Motor neuron (in vitro differentiated cells): ENCODE data around the gene KSR2. TPM values are rescaled to one million over a fixed set of nuclear protein-coding genes. Genes with fewer than 3 reads are reported as not detected.
"Not testable (repeated sequence)": the region's sequence is repeated elsewhere in the genome, so short reads cannot be mapped to it uniquely, and the experiment has no call there.

Experiments
- ATAC-seq, 8 experiments: fragments of 200-7000 bp; cut with Tn5 transposase; replicated peaks in 6 of 8; 2 replicates each; pipeline ENCODE4 v1.8.0; 2021; ENCODE audit warnings: mild to moderate bottlenecking in 8 of 8, moderate library complexity in 8 of 8
- H3K27ac ChIP-seq, 2 donors: fragments of 250-450 bp; sonication (Bioruptor Pico); 2 replicates each; pipeline ENCODE4 v1.9.0; 2021; ENCODE audit warnings: antibody characterized with exemption in 2 of 2, mild to moderate bottlenecking in 2 of 2, moderate library complexity in 1 of 2
- H3K4me1 ChIP-seq, 2 donors: fragments of 250-450 bp; sonication (Bioruptor Pico); replicated peaks in 1 of 2; 2 replicates each; pipeline ENCODE4 v1.6.1; 2021; ENCODE audit warnings: antibody characterized with exemption in 2 of 2, mild to moderate bottlenecking in 2 of 2, moderate library complexity in 1 of 2
- H3K4me3 ChIP-seq, 5 donors: fragments of 250-450 bp; sonication (Bioruptor Pico); 2 replicates each; pipeline ENCODE4 v1.9.0; 2021; ENCODE audit warnings: antibody characterized with exemption in 5 of 5, mild to moderate bottlenecking in 5 of 5, moderate library complexity in 4 of 5
- WGBS, 10 experiments: fragments of 450-650 bp; shearing (Covaris generic); methylation state at CpG; one replicate each; pipeline ENCODE4 v1.0.0; 2022; 5-methylcytosine and 5-hydroxymethylcytosine counted together
- in situ Hi-C, 9 experiments: fragments of 400-800 bp; cut with MboI; loops; one replicate each; pipeline ENCODE4 v1.15.0; 2021; ENCODE audit warnings: low sequenced_read_pairs in 9 of 9, low pct_unique_long_range_greater_than_20kb in 2 of 9; ENCODE audit not compliant: unreplicated experiment in 9 of 9
- total RNA-seq, 8 experiments: library from RNA; unstranded; fragments of 300-600 nt; gene quantifications; 2 replicates each; pipeline versions ENCODE4 v1.2.3 to v1.2.4, GENCODE V29; 2022

Gene KSR2
- total RNA-seq, 8 experiments from 2014 or later, result 0.09 to 2.3 (median 1.0) TPM

GRCh38 chr12:117876436-117876816 lies 92.4 kb downstream of the KSR2 start:
- in situ Hi-C loops, result loop anchor here in 2 of 9 experiments (10.0 kb wide), 2 partner anchors 148 to 158 kb away; no protein-coding TSS in a partner anchor
- 27 to 100% (median 55%) methylated on average over 1 to 3 of the region's 3 CpGs; no CpG with 5 or more reads in 2 of the 10 experiments for WGBS, 10 experiments
- H3K4me1 ChIP-seq, result no peaks in the 10 kb centered on the region
- ATAC-seq, result no peak
- H3K4me3 ChIP-seq, result peak overlapping the region; percentile 21 to 42 (median 29)
- peak overlapping the region; percentile 67 to 70 for H3K27ac ChIP-seq

DNA sequence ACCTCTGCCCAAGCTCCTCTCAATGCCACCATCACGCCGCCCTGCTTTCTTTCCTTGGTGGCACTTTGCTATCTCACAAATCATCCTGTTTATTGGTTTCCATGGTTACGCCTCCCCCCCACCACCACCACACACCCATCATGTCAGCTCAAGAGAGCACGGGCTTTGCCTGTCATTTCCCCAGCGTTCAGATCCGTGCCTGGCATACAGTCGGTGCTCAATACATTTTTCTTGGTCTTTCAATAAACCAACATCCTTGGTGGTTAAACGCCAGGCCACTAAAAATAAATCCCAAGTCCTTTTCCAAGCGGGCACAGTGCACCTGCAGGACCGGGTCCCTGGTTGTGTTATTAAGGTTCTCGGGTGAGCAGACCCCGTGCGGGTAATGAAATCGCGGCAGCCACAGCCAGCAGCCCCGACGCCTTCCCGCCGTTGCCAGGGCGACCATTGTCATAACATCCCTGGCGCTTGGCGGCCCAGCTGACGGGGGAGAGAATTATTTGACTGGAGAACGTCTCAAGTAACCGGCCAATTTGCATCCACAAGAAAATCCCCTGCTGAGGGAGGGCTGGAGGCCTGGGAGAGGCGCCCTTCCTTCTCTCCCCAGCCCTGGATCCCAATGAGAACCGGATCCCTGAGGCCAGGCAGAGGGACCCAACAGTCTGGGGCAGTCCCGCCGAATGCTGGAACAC lies 92.9 kb downstream of the KSR2 start:
- 0 to 75% (median 8%) methylated on average over 4 to 12 of the region's 29 CpGs; no CpG with 5 or more reads in 1 of the 10 experiments for WGBS, 10 experiments
- in situ Hi-C loops, result loop anchor here in 2 of 9 experiments (10.0 kb wide), 2 partner anchors 149 to 159 kb away; no protein-coding TSS in a partner anchor
- H3K4me1 ChIP-seq, result no peaks in the 10 kb centered on the region
- ATAC-seq, result peak; percentile 71 to 96 (median 93)
- H3K27ac ChIP-seq, result peak overlapping the region; percentile 67 to 70
- peak overlapping the region; percentile 21 to 42 (median 29) for H3K4me3 ChIP-seq

DNA sequence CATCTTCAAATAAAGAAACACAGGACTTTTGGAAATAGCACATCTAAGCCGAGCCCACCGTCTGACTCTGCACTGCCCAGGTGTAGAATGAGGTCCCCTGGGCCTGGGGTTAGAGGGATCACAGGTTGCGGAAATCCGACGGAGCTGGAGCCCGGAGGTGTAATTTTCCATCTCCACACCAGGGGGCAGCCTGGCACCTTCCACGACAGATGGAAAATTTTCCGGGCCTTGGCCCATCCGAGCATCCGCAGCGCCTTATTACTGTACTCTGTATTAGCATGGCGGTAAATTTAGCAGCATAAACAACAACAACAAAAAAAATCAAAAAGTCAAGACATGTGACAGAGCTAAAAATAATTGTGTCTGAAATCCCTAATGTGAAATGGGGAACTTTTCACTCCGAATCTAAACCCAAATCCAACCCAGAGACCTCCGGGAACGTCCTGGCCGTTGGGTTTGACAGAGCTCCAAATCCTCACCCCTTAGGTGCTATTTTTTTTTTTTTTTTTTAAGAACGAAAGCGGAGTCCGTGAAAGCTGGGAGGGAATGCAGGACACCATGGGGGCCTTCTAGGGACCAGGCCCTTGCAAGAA lies 93.9 kb downstream of the KSR2 start:
- ATAC-seq, result peak; percentile 13 to 68 (median 24)
- no peaks in the 10 kb centered on the region for H3K4me1 ChIP-seq
- no peak overlapping the region for H3K4me3 ChIP-seq
- in situ Hi-C loops, result loop anchor here in 6 of 9 experiments (10.0 to 25.0 kb wide), 5 partner anchors 150 to 663 kb away; partner anchors contain the start of gene TAOK3 (in 2 of the 6)
- H3K27ac ChIP-seq, result no peak overlapping the region
- 0 to 90% (median 28%) methylated on average over 2 to 10 of the region's 19 CpGs; no CpG with 5 or more reads in 1 of the 10 experiments for WGBS, 10 experiments

- H3K4me1 ChIP-seq, ATAC-seq, H3K27ac ChIP-seq, H3K4me3 ChIP-seq: not testable (repeated sequence)
- 20 to 100% (median 79%) methylated on average over 1 to 3 of the region's 3 CpGs; no CpG with 5 or more reads in 3 of the 10 experiments for WGBS, 10 experiments
- in situ Hi-C loops, result loop anchor here in 6 of 9 experiments (10.0 to 25.0 kb wide), 5 partner anchors 151 to 662 kb away; partner anchors contain the start of gene TAOK3 (in 2 of the 6)
Observed at GRCh38 chr12:117874198-117874597, 94.6 kb downstream of the KSR2 start.

DNA sequence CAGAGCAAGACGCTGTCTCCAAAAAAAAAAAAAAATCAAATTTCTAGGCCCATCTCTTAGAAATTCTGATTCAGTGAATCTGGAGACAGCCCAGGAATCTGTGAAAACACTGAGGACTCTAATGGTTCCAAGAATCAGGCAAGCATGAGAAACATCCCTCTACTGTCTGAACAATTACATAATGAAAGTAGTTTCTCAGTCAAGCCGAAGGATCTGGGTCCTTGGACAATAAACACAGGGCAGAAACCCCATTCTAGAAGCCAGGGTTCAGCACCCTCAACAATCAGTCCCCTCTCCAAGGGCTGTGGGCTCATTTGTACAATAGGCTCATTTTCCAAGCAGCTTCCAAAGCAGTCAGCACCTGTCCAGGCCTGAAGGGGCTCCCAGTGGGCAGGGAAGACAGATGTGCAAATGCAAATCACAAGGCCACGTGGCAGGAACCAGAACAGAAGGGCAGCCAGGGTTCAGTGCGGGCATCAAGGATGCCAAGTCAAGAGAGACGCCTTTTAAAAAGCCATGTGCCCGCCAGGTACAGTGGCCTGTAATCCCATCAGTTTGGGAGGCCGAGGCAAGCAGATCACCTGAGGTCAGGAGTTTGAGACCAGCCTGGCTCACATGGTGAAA lies 96.1 kb downstream of the KSR2 start:
- in situ Hi-C loops, result loop anchor here in 6 of 9 experiments (10.0 to 25.0 kb wide), 5 partner anchors 152 to 660 kb away; partner anchors contain the start of gene TAOK3 (in 2 of the 6)
- peak in 1 of 8 experiments; percentile 18 for ATAC-seq
- 0 to 92% (median 48%) methylated on average over 1 to 6 of the region's 7 CpGs; no CpG with 5 or more reads in 2 of the 10 experiments for WGBS, 10 experiments
- H3K27ac ChIP-seq, result no peak overlapping the region
- H3K4me1 ChIP-seq, result no peaks in the 10 kb centered on the region
- H3K4me3 ChIP-seq, result no peak overlapping the region

GRCh38 chr12:117869551-117869950 lies 99.2 kb downstream of the KSR2 start:
- H3K27ac ChIP-seq, result no peak overlapping the region
- H3K4me3 ChIP-seq, result no peak overlapping the region
- in situ Hi-C loops, result loop anchor here in 4 of 9 experiments (25.0 kb wide), 3 partner anchors 168 to 657 kb away; partner anchors contain the start of gene TAOK3 (in 2 of the 4)
- ATAC-seq, result no peak
- 42 to 100% (median 61%) methylated on average over 4 to 8 of the region's 8 CpGs; no CpG with 5 or more reads in 2 of the 10 experiments for WGBS, 10 experiments
- no peaks in the 10 kb centered on the region for H3K4me1 ChIP-seq

DNA sequence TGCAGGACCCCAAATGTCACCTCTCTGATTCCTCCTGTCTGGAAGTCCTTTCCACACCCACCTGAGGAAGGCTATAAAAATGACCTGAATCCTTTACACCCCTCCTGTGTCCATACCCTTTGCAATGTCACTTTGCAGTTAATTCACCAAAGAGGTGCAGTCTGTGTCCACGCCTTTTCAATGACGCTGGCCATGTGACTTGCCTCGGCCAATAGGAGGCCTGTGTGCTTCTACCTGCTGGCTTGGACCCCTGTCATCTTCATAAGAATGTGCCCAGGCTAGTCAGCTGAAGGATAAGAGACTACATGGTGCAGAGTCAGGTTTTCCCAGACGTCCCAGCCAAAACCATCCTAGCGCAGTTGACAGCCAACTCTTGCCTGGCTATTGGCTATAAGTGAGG lies 101.4 kb downstream of the KSR2 start:
- no peak for ATAC-seq
- in situ Hi-C loops, result loop anchor here in 4 of 9 experiments (25.0 kb wide), 3 partner anchors 170 to 655 kb away; partner anchors contain the start of gene TAOK3 (in 2 of the 4)
- WGBS, 10 experiments, result 50 to 100% (median 80%) methylated on average over 1 to 3 of the region's 5 CpGs; no CpG with 5 or more reads in 2 of the 10 experiments
- no peak overlapping the region for H3K4me3 ChIP-seq
- H3K4me1 ChIP-seq, result no peaks in the 10 kb centered on the region
- no peak overlapping the region for H3K27ac ChIP-seq

GRCh38 chr12:117865505-117865904 lies 103.3 kb downstream of the KSR2 start:
- H3K4me1 ChIP-seq, result no peaks in the 10 kb centered on the region
- 50 to 100% (median 81%) methylated on average over 1 to 3 of the region's 3 CpGs; no CpG with 5 or more reads in 2 of the 10 experiments for WGBS, 10 experiments
- no peak overlapping the region for H3K27ac ChIP-seq
- in situ Hi-C loops, result loop anchor here in 4 of 9 experiments (25.0 kb wide), 3 partner anchors 172 to 653 kb away; partner anchors contain the start of gene TAOK3 (in 2 of the 4)
- no peak for ATAC-seq
- H3K4me3 ChIP-seq, result no peak overlapping the region

GRCh38 chr12:117863002-117863709 lies 105.6 kb downstream of the KSR2 start:
- in situ Hi-C loops, result loop anchor here in 4 of 9 experiments (25.0 kb wide), 3 partner anchors 174 to 651 kb away; partner anchors contain the start of gene TAOK3 (in 2 of the 4)
- Histone ChIP-seq H3K4me1 (no peaks in the 10 kb centered on the region), H3K27ac (no peak overlapping the region), H3K4me3 (no peak overlapping the region)
- peak in 3 of 8 experiments; percentile 85 to 95 (median 93) for ATAC-seq
- WGBS, 10 experiments, result 8 to 95% (median 56%) methylated on average over 1 to 3 of the region's 10 CpGs; no CpG with 5 or more reads in 2 of the 10 experiments

DNA sequence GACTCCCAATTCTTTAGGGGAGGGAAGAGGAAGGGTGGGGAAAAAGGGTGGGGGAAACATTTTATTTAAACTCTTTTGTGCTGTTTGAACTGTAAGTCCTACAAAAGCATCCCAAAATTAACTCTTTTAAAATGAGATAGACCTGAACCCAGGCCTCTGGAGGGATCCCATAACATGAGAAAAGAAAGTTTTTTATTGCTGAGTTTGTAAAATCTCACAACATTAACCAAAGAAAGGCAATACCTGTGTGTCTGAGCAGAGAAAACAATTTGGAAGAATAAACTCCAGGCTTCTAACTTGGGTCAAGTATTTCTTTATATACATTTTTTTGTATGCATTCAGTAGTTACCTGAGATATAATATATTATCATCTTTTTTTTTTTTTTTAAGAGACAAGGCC lies 107.1 kb downstream of the KSR2 start:
- no peak overlapping the region for H3K4me3 ChIP-seq
- no peak overlapping the region for H3K27ac ChIP-seq
- in situ Hi-C loops, result loop anchor here in 4 of 9 experiments (25.0 kb wide), 3 partner anchors 176 to 649 kb away; partner anchors contain the start of gene TAOK3 (in 2 of the 4)
- ATAC-seq, result no peak
- H3K4me1 ChIP-seq, result no peaks in the 10 kb centered on the region

GRCh38 chr12:117860787-117861290 lies 108.0 kb downstream of the KSR2 start:
- not testable (repeated sequence) for H3K4me3 ChIP-seq, H3K27ac ChIP-seq, ATAC-seq, H3K4me1 ChIP-seq
- in situ Hi-C loops, result loop anchor here in 4 of 9 experiments (25.0 kb wide), 3 partner anchors 176 to 649 kb away; partner anchors contain the start of gene TAOK3 (in 2 of the 4)
- 40 to 94% (median 89%) methylated on average over 1 to 11 of the region's 13 CpGs; no CpG with 5 or more reads in 2 of the 10 experiments for WGBS, 10 experiments
